HG02938 (cell line): Measurements from ENCODE around the gene CAPN3.

Experiments
- ATAC-seq: cut with Tn5 transposase; IDR thresholded peaks from one replicate; pipeline ENCODE4 v1.9.1; 2021; ENCODE audit warnings: mild to moderate bottlenecking, moderate library complexity; ENCODE audit not compliant: unreplicated experiment

Gene CAPN3

GRCh38 chr15:42392309-42393024 is 33.2 kb downstream of the CAPN3 start:
- ATAC-seq: no peak

GRCh38 chr15:42394106-42394505 is 34.8 kb downstream of the CAPN3 start:
- ATAC-seq: no peak

GRCh38 chr15:42395838-42396237 is 36.5 kb downstream of the CAPN3 start:
- no peak for ATAC-seq

- ATAC-seq: no peak
Observed at GRCh38 chr15:42401544-42402454, 42.5 kb downstream of the CAPN3 start.

GRCh38 chr15:42402455-42403205 is 43.3 kb downstream of the CAPN3 start:
- ATAC-seq: no peak

- ATAC-seq: no peak
Observed at GRCh38 chr15:42403389-42403788, 44.1 kb downstream of the CAPN3 start.

GRCh38 chr15:42404461-42405235 is 45.3 kb downstream of the CAPN3 start:
- no peak for ATAC-seq

- ATAC-seq: no peak
Observed at GRCh38 chr15:42405863-42406482, 46.7 kb downstream of the CAPN3 start.

- no peak for ATAC-seq
Observed at GRCh38 chr15:42408178-42408577, 48.9 kb downstream of the CAPN3 start.

GRCh38 chr15:42409011-42409410 is 49.7 kb downstream of the CAPN3 start:
- ATAC-seq: no peak

- ATAC-seq: no peak
Observed at GRCh38 chr15:42411884-42412283, 52.6 kb downstream of the CAPN3 start.

- ATAC-seq: no peak
Observed at GRCh38 chr15:42413920-42414319, 54.6 kb downstream of the CAPN3 start.

GRCh38 chr15:42419369-42419768 is 60.1 kb downstream of the CAPN3 start:
- ATAC-seq: no peak

GRCh38 chr15:42421376-42421775 is 62.1 kb downstream of the CAPN3 start:
- ATAC-seq: no peak

GRCh38 chr15:42427429-42428223 is 68.3 kb downstream of the CAPN3 start:
- no peak for ATAC-seq

- no peak for ATAC-seq
Observed at GRCh38 chr15:42444415-42445063, 85.2 kb downstream of the CAPN3 start.

GRCh38 chr15:42445551-42445950 is 86.2 kb downstream of the CAPN3 start:
- ATAC-seq: no peak

- ATAC-seq: no peak
Observed at GRCh38 chr15:42447599-42447998, 88.3 kb downstream of the CAPN3 start.

GRCh38 chr15:42448281-42448680 is 89.0 kb downstream of the CAPN3 start:
- no peak for ATAC-seq
